ENCODE measurements around the gene PRSS38.

PRSS38 gene

GRCh38 chr1:227785094-227785804, 30.2 kb upstream of the PRSS38 start:
- Mint-ChIP-seq H3K4me1 (ENCODE audit: low read depth in 2 of 2) (peaks cover 14 to 20% of the 10 kb centered on the region in 2 donors), H3K36me3 (ENCODE audit: insufficient read depth) (peaks cover 31% of the 10 kb centered on the region), H3K27ac (no peak overlapping the region), H3K9me3 (no peaks in the 10 kb centered on the region), H3K27me3 (no peaks in the 10 kb centered on the region), H3K4me3 (no peak overlapping the region)
- ATAC-seq (replicated peaks) (no peak), DNase-seq (no peak)

GRCh38 chr1:227785805-227786671, 29.4 kb upstream of the PRSS38 start:
- H3K9me3 Mint-ChIP-seq: no peaks in the 10 kb centered on the region
- DNase-seq: no peak
- H3K4me1 Mint-ChIP-seq (ENCODE audit: low read depth in 2 of 2): peaks cover 14 to 20% of the 10 kb centered on the region in 2 donors
- no peak overlapping the region for H3K27ac Mint-ChIP-seq
- ATAC-seq (replicated peaks): no peak
- peak overlapping the region; percentile 83 for H3K4me3 Mint-ChIP-seq
- H3K36me3 Mint-ChIP-seq (ENCODE audit: insufficient read depth): peaks cover 26% of the 10 kb centered on the region
- H3K27me3 Mint-ChIP-seq: no peaks in the 10 kb centered on the region

GRCh38 chr1:227786673-227787512, 28.6 kb upstream of the PRSS38 start:
- DNase-seq (no peak), ATAC-seq (replicated peaks) (no peak)
- peak overlapping the region; percentile 83 for H3K4me3 Mint-ChIP-seq
- peaks cover 14 to 20% of the 10 kb centered on the region in 2 donors for H3K4me1 Mint-ChIP-seq (ENCODE audit: low read depth in 2 of 2)
- H3K27me3 Mint-ChIP-seq: no peaks in the 10 kb centered on the region
- H3K9me3 Mint-ChIP-seq: no peaks in the 10 kb centered on the region
- H3K27ac Mint-ChIP-seq: peak overlapping the region; percentile 75 to 79
- H3K36me3 Mint-ChIP-seq (ENCODE audit: insufficient read depth): peaks cover 23% of the 10 kb centered on the region

- DNase-seq (peak; percentile 80 to 87 (median 83)), ATAC-seq (replicated peaks) (peak; percentile 90)
- peaks cover 23% of the 10 kb centered on the region for H3K36me3 Mint-ChIP-seq (ENCODE audit: insufficient read depth)
- H3K27me3 Mint-ChIP-seq: no peaks in the 10 kb centered on the region
- H3K27ac Mint-ChIP-seq: peak overlapping the region; percentile 75 to 79
- peak overlapping the region; percentile 83 for H3K4me3 Mint-ChIP-seq
- peaks cover 14 to 22% of the 10 kb centered on the region in 2 donors for H3K4me1 Mint-ChIP-seq (ENCODE audit: low read depth in 2 of 2)
- H3K9me3 Mint-ChIP-seq: no peaks in the 10 kb centered on the region
These were observed 27.8 kb upstream of the PRSS38 start for GRCh38 chr1:227787513-227788270.

GRCh38 chr1:227788271-227789083, 27.0 kb upstream of the PRSS38 start:
- Mint-ChIP-seq H3K4me1 (ENCODE audit: low read depth in 2 of 2) (peaks cover 14 to 22% of the 10 kb centered on the region in 2 donors), H3K36me3 (ENCODE audit: insufficient read depth) (peaks cover 23% of the 10 kb centered on the region), H3K9me3 (no peaks in the 10 kb centered on the region), H3K4me3 (peak overlapping the region; percentile 83), H3K27ac (peak overlapping the region; percentile 75 to 79), H3K27me3 (no peaks in the 10 kb centered on the region)
- DNase-seq: peak; percentile 58 to 63 (median 61)
- ATAC-seq (replicated peaks): peak; percentile 59

GRCh38 chr1:227789084-227790033, 26.1 kb upstream of the PRSS38 start:
- peak overlapping the region; percentile 83 for H3K4me3 Mint-ChIP-seq
- H3K27ac Mint-ChIP-seq: peak overlapping the region in 1 of 2 donors; percentile 79
- peaks cover 0 to 6% of the 10 kb centered on the region in 2 donors for H3K27me3 Mint-ChIP-seq
- DNase-seq: no peak
- no peak for ATAC-seq (replicated peaks)
- peaks cover 23% of the 10 kb centered on the region for H3K36me3 Mint-ChIP-seq (ENCODE audit: insufficient read depth)
- no peaks in the 10 kb centered on the region for H3K9me3 Mint-ChIP-seq
- peaks cover 14 to 22% of the 10 kb centered on the region in 2 donors for H3K4me1 Mint-ChIP-seq (ENCODE audit: low read depth in 2 of 2)

GRCh38 chr1:227790034-227790400, 25.5 kb upstream of the PRSS38 start:
- Mint-ChIP-seq H3K9me3 (no peaks in the 10 kb centered on the region), H3K4me3 (peak overlapping the region in 1 of 2 donors; percentile 83), H3K36me3 (ENCODE audit: insufficient read depth) (peaks cover 23% of the 10 kb centered on the region), H3K27ac (peak overlapping the region in 1 of 2 donors; percentile 79), H3K4me1 (ENCODE audit: low read depth in 2 of 2) (peaks cover 14 to 22% of the 10 kb centered on the region in 2 donors), H3K27me3 (peaks cover 0 to 11% of the 10 kb centered on the region in 2 donors)
- DNase-seq (no peak), ATAC-seq (replicated peaks) (no peak)

GRCh38 chr1:227790868-227791267, 24.6 kb upstream of the PRSS38 start:
- ATAC-seq (replicated peaks) (no peak), DNase-seq (no peak)
- Mint-ChIP-seq H3K9me3 (no peaks in the 10 kb centered on the region), H3K4me1 (ENCODE audit: low read depth in 2 of 2) (peaks cover 14 to 22% of the 10 kb centered on the region in 2 donors), H3K4me3 (no peak overlapping the region), H3K36me3 (ENCODE audit: insufficient read depth) (peaks cover 23% of the 10 kb centered on the region), H3K27me3 (peaks cover 0 to 11% of the 10 kb centered on the region in 2 donors), H3K27ac (peak overlapping the region; percentile 9 to 30)

GRCh38 chr1:227791425-227792143, 23.9 kb upstream of the PRSS38 start:
- ATAC-seq (replicated peaks): no peak
- Mint-ChIP-seq H3K9me3 (no peaks in the 10 kb centered on the region), H3K4me3 (no peak overlapping the region), H3K27ac (peak overlapping the region; percentile 5 to 9), H3K27me3 (peaks cover 0 to 11% of the 10 kb centered on the region in 2 donors), H3K4me1 (ENCODE audit: low read depth in 2 of 2) (peaks cover 14 to 18% of the 10 kb centered on the region in 2 donors), H3K36me3 (ENCODE audit: insufficient read depth) (peaks cover 20% of the 10 kb centered on the region)
- no peak for DNase-seq

GRCh38 chr1:227792216-227793078, 23.0 kb upstream of the PRSS38 start:
- Mint-ChIP-seq H3K27ac (peak overlapping the region; percentile 5 to 9), H3K36me3 (ENCODE audit: insufficient read depth) (peaks cover 16% of the 10 kb centered on the region), H3K9me3 (no peaks in the 10 kb centered on the region), H3K4me1 (ENCODE audit: low read depth in 2 of 2) (peaks cover 7 to 14% of the 10 kb centered on the region in 2 donors), H3K27me3 (peaks cover 0 to 17% of the 10 kb centered on the region in 2 donors), H3K4me3 (no peak overlapping the region)
- ATAC-seq (replicated peaks): no peak
- DNase-seq: no peak
